ENCODE measurements around the gene ACSF3.
A peak's percentile ranks its signal among the peaks of the same experiment; 100 is the strongest.

Gene ACSF3

DNA sequence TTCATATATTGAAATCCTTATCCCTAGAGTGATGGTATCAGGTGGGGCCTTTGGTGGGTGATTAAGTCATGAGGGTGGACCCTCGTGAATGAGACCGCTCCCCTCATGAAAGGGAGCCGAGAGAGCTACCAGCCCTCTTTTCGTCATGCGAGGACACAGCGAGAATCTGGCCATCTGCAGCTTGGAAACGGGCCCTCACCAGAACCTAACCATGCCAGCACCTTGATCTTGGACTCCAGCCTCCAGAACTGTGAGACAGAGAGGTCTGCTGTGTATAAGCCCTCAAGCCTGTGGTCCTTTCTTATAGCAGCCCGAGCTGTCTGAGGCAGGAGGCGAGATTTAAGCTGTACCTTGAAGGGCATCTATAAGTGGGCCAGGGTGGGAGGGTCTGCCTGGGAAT, 23.7 kb upstream of the ACSF3 start:
- Histone ChIP-seq H3K79me2 (ENCODE audit: control insufficient read depth, insufficient read depth, low read length, poor library complexity) (no peaks in the 10 kb centered on the region), H2BK120ac (ENCODE audit: insufficient read depth, low read length, poor library complexity) (no peak overlapping the region), H3K9ac (ENCODE audit: low read length) (no peak overlapping the region), H2AFZ (ENCODE audit: insufficient read depth, low read length, poor library complexity) (no peak overlapping the region), H3K36me3 (ENCODE audit: control insufficient read depth in 1 of 2, insufficient read depth in 2 of 2, low read length in 2 of 2) (no peaks in the 10 kb centered on the region), H3K79me1 (ENCODE audit: low read length) (no peaks in the 10 kb centered on the region), H3K4me1 (ENCODE audit: control insufficient read depth in 1 of 2, insufficient read depth in 2 of 2, low read length in 2 of 2) (peaks cover 0 to 4% of the 10 kb centered on the region in 2 experiments), H2AK5ac (ENCODE audit: low read length) (no peak overlapping the region), H3K14ac (ENCODE audit: low read length) (no peak overlapping the region), H3K27me3 (ENCODE audit: insufficient read depth, low read length) (no peaks in the 10 kb centered on the region), H3K4ac (ENCODE audit: low read depth, low read length) (no peak overlapping the region), H4K12ac (ENCODE audit: low read depth, low read length) (no peak overlapping the region), H2BK12ac (ENCODE audit: low read length) (no peak overlapping the region), H4K91ac (ENCODE audit: low read depth, low read length) (no peak overlapping the region), H3K27ac (ENCODE audit: low read depth, low read length) (no peak overlapping the region), H4K8ac (ENCODE audit: low read depth, low read length) (no peak overlapping the region), H3K18ac (ENCODE audit: low read length) (no peak overlapping the region), H3K4me3 (ENCODE audit: low read depth, low read length) (no peak overlapping the region), H3K23ac (ENCODE audit: low read length) (no peak overlapping the region), H3K4me2 (ENCODE audit: low read length) (no peak overlapping the region), H3K9me3 (ENCODE audit: insufficient read depth, low read depth, low read length) (peaks cover 39% of the 10 kb centered on the region), H2BK5ac (ENCODE audit: low read depth, low read length, poor library complexity) (no peak overlapping the region)
- DNase-seq: no peak
- no CpG with 5 or more reads among the region's 9 CpGs for WGBS (ENCODE audit: extremely low coverage, insufficient coverage, insufficient read length)

DNA sequence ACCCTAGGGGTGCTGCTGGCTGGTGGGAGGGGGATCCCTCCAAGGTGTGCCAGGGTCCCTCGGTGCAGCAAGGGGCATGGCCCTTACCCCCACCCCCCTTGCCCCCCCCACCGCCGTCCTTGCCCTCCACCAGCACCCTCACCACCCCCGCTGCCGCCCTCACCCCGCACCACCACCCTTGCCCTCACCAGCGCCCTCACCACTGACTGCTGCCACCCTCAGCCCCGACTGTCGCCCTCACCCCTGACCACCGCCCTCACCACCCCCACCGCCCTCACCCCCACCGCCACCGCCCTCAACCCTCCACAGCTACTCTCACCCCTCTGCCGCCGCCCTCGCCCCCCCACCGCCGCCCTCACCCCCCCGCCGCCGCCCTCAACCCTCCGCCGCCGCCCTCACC, 23.1 kb upstream of the ACSF3 start:
- H3K79me1 ChIP-seq (ENCODE audit: low read length): no peaks in the 10 kb centered on the region
- DNase-seq: no peak
- no CpG with 5 or more reads among the region's 24 CpGs for WGBS (ENCODE audit: extremely low coverage, insufficient coverage, insufficient read length)
- no peak overlapping the region for H2BK5ac ChIP-seq (ENCODE audit: low read depth, low read length, poor library complexity)
- no peaks in the 10 kb centered on the region for H3K27me3 ChIP-seq (ENCODE audit: insufficient read depth, low read length)
- H2BK120ac ChIP-seq (ENCODE audit: insufficient read depth, low read length, poor library complexity): no peak overlapping the region
- no peaks in the 10 kb centered on the region for H3K79me2 ChIP-seq (ENCODE audit: control insufficient read depth, insufficient read depth, low read length, poor library complexity)
- no peak overlapping the region for H2BK12ac ChIP-seq (ENCODE audit: low read length)
- no peak overlapping the region for H3K23ac ChIP-seq (ENCODE audit: low read length)
- H2AFZ ChIP-seq (ENCODE audit: insufficient read depth, low read length, poor library complexity): no peak overlapping the region
- H3K9ac ChIP-seq (ENCODE audit: low read length): no peak overlapping the region
- H3K4ac ChIP-seq (ENCODE audit: low read depth, low read length): no peak overlapping the region
- peaks cover 0 to 4% of the 10 kb centered on the region in 2 experiments for H3K4me1 ChIP-seq (ENCODE audit: control insufficient read depth in 1 of 2, insufficient read depth in 2 of 2, low read length in 2 of 2)
- no peak overlapping the region for H4K12ac ChIP-seq (ENCODE audit: low read depth, low read length)
- no peak overlapping the region for H4K91ac ChIP-seq (ENCODE audit: low read depth, low read length)
- no peak overlapping the region for H3K18ac ChIP-seq (ENCODE audit: low read length)
- H3K9me3 ChIP-seq (ENCODE audit: insufficient read depth, low read depth, low read length): peaks cover 45% of the 10 kb centered on the region
- H3K27ac ChIP-seq (ENCODE audit: low read depth, low read length): no peak overlapping the region
- no peak overlapping the region for H3K14ac ChIP-seq (ENCODE audit: low read length)
- H2AK5ac ChIP-seq (ENCODE audit: low read length): no peak overlapping the region
- no peaks in the 10 kb centered on the region for H3K36me3 ChIP-seq (ENCODE audit: control insufficient read depth in 1 of 2, insufficient read depth in 2 of 2, low read length in 2 of 2)
- no peak overlapping the region for H3K4me3 ChIP-seq (ENCODE audit: low read depth, low read length)
- no peak overlapping the region for H4K8ac ChIP-seq (ENCODE audit: low read depth, low read length)
- H3K4me2 ChIP-seq (ENCODE audit: low read length): no peak overlapping the region

DNA sequence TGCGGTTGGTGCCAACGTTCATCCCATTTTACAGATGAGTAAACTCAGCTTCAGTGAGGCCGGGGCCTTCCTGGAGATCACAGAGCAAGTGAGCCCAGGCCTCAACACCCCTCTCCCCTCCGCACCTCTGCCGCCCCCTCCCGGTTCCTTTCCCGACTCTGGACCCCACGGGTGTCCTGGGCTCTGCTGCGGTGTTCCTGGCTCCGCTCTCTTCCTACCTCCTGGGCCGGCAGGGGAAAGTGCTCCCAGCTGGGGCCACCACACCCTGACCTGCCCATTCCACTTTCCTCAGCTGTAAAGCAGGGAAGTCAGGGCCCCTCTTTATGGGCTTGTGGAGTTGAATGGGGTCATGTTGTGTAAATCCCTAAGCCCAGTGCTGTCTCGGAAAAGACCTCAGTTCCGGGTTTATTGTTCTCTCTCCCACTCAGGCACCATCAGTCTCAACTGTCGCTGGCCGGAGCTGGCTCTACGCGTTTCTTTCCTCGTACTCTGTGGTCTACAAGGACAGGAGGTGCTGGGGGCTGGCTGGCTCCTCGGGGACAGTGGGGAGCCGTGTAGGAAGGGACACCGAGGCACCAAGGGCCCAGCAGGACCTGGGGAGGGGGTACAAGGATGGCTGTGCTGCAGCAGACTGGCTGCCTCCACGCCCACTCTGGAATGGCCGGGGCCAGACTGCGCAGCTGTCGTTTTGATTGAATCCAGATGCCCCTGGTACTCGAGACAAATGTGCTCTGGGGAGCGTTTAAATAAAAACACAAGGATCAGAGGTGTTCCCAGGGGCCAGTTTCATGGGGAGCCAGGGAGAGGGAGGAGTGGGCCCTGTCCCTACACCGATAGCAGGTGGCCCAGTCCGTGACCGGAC, 21.7 kb upstream of the ACSF3 start:
- no peak overlapping the region for H2AFZ ChIP-seq (ENCODE audit: insufficient read depth, low read length, poor library complexity)
- H2BK5ac ChIP-seq (ENCODE audit: low read depth, low read length, poor library complexity): no peak overlapping the region
- H3K23ac ChIP-seq (ENCODE audit: low read length): no peak overlapping the region
- H2BK12ac ChIP-seq (ENCODE audit: low read length): no peak overlapping the region
- no peaks in the 10 kb centered on the region for H3K79me1 ChIP-seq (ENCODE audit: low read length)
- H3K9me3 ChIP-seq (ENCODE audit: insufficient read depth, low read depth, low read length): peaks cover 56% of the 10 kb centered on the region
- H3K4me1 ChIP-seq (ENCODE audit: control insufficient read depth in 1 of 2, insufficient read depth in 2 of 2, low read length in 2 of 2): peaks cover 0 to 4% of the 10 kb centered on the region in 2 experiments
- no peaks in the 10 kb centered on the region for H3K36me3 ChIP-seq (ENCODE audit: control insufficient read depth in 1 of 2, insufficient read depth in 2 of 2, low read length in 2 of 2)
- DNase-seq: no peak
- no peak overlapping the region for H3K4ac ChIP-seq (ENCODE audit: low read depth, low read length)
- no peaks in the 10 kb centered on the region for H3K79me2 ChIP-seq (ENCODE audit: control insufficient read depth, insufficient read depth, low read length, poor library complexity)
- H3K27ac ChIP-seq (ENCODE audit: low read depth, low read length): no peak overlapping the region
- no peak overlapping the region for H4K12ac ChIP-seq (ENCODE audit: low read depth, low read length)
- H2AK5ac ChIP-seq (ENCODE audit: low read length): no peak overlapping the region
- H3K9ac ChIP-seq (ENCODE audit: low read length): no peak overlapping the region
- H4K91ac ChIP-seq (ENCODE audit: low read depth, low read length): no peak overlapping the region
- no peak overlapping the region for H3K14ac ChIP-seq (ENCODE audit: low read length)
- no peak overlapping the region for H3K4me2 ChIP-seq (ENCODE audit: low read length)
- H2BK120ac ChIP-seq (ENCODE audit: insufficient read depth, low read length, poor library complexity): no peak overlapping the region
- no peak overlapping the region for H4K8ac ChIP-seq (ENCODE audit: low read depth, low read length)
- no CpG with 5 or more reads among the region's 30 CpGs for WGBS (ENCODE audit: extremely low coverage, insufficient coverage, insufficient read length)
- H3K18ac ChIP-seq (ENCODE audit: low read length): no peak overlapping the region
- no peaks in the 10 kb centered on the region for H3K27me3 ChIP-seq (ENCODE audit: insufficient read depth, low read length)
- H3K4me3 ChIP-seq (ENCODE audit: low read depth, low read length): no peak overlapping the region

DNA sequence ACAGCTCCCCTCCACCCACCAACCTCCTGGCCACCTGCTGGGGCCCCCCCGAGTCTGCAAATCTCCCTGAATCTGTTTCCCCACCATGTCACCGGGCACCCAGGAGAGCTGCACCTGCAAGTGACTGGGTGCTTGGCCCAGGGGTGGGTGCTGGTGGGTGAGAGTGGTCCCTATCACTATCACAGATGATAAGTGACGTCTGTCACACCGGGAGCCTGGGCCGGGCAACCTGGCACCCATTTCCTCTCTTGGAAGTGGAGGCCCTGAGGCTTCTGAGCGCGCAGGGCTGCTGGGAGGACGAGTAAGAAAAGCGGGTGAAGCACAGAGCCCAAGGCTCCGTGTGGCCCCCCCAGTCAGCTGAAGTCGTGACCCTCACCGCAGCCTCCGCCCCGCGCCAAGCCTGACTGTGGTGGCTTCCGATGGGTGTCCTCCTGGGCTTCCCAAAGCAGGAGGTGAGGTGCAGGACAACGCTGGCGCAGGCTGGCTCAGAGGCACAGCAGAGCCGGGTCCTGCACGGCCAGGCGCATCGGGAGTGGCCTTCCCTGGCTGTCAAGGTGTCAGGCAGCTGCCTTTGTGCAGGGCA, 21.0 kb upstream of the ACSF3 start:
- Histone ChIP-seq H4K91ac (ENCODE audit: low read depth, low read length) (no peak overlapping the region), H2BK12ac (ENCODE audit: low read length) (no peak overlapping the region), H3K4me1 (ENCODE audit: control insufficient read depth in 1 of 2, insufficient read depth in 2 of 2, low read length in 2 of 2) (peaks cover 0 to 4% of the 10 kb centered on the region in 2 experiments), H3K18ac (ENCODE audit: low read length) (no peak overlapping the region), H4K12ac (ENCODE audit: low read depth, low read length) (no peak overlapping the region), H2AK5ac (ENCODE audit: low read length) (no peak overlapping the region), H3K79me1 (ENCODE audit: low read length) (no peaks in the 10 kb centered on the region), H3K23ac (ENCODE audit: low read length) (no peak overlapping the region), H2AFZ (ENCODE audit: insufficient read depth, low read length, poor library complexity) (no peak overlapping the region), H3K4me3 (ENCODE audit: low read depth, low read length) (peak overlapping the region; percentile 53), H3K9me3 (ENCODE audit: insufficient read depth, low read depth, low read length) (peaks cover 54% of the 10 kb centered on the region), H3K79me2 (ENCODE audit: control insufficient read depth, insufficient read depth, low read length, poor library complexity) (no peaks in the 10 kb centered on the region), H3K36me3 (ENCODE audit: control insufficient read depth in 1 of 2, insufficient read depth in 2 of 2, low read length in 2 of 2) (no peaks in the 10 kb centered on the region), H2BK5ac (ENCODE audit: low read depth, low read length, poor library complexity) (no peak overlapping the region), H3K27ac (ENCODE audit: low read depth, low read length) (no peak overlapping the region), H4K8ac (ENCODE audit: low read depth, low read length) (no peak overlapping the region), H3K9ac (ENCODE audit: low read length) (no peak overlapping the region), H3K14ac (ENCODE audit: low read length) (no peak overlapping the region), H3K27me3 (ENCODE audit: insufficient read depth, low read length) (no peaks in the 10 kb centered on the region), H3K4ac (ENCODE audit: low read depth, low read length) (no peak overlapping the region), H3K4me2 (ENCODE audit: low read length) (no peak overlapping the region), H2BK120ac (ENCODE audit: insufficient read depth, low read length, poor library complexity) (no peak overlapping the region)
- no CpG with 5 or more reads among the region's 22 CpGs for WGBS (ENCODE audit: extremely low coverage, insufficient coverage, insufficient read length)
- no peak for DNase-seq
